Measurements from ENCODE around the gene CD84.
"Not testable (repeated sequence)": the region's sequence is repeated elsewhere in the genome, so short reads cannot be mapped to it uniquely, and the experiment has no call there.

- not testable (repeated sequence) for TF ChIP-seq CTCF (optimal IDR thresholded peaks at IDR 0.05 in 1 of 3, IDR thresholded peaks at IDR 0.05 in 1 of 3, conservative IDR thresholded peaks at IDR 0.05 in 1 of 3; ENCODE audit: extremely low read depth in 1 of 3, insufficient read depth in 2 of 3, low read length in 3 of 3); EZH2 (IDR thresholded peaks at IDR 0.05; ENCODE audit: low read length)
Observed at GRCh38 chr1:160517519-160517918, 61.8 kb downstream of the CD84 start.
